HG03575 (cell line): ENCODE data around the gene NKAP.
"Not testable (repeated sequence)": the region's sequence is repeated elsewhere in the genome, so short reads cannot be mapped to it uniquely, and the experiment has no call there.

ENCODE experiments used
- ATAC-seq: cut with Tn5 transposase; IDR thresholded peaks from one replicate; pipeline ENCODE4 v1.9.1; 2021; ENCODE audit not compliant: unreplicated experiment, insufficient number of reproducible peaks, low FRiP score; ENCODE audit errors: extremely low read depth

NKAP gene

GRCh38 chrX:119942831-119943184, 743 bp downstream of the NKAP start:
- ATAC-seq, result no peak

DNA sequence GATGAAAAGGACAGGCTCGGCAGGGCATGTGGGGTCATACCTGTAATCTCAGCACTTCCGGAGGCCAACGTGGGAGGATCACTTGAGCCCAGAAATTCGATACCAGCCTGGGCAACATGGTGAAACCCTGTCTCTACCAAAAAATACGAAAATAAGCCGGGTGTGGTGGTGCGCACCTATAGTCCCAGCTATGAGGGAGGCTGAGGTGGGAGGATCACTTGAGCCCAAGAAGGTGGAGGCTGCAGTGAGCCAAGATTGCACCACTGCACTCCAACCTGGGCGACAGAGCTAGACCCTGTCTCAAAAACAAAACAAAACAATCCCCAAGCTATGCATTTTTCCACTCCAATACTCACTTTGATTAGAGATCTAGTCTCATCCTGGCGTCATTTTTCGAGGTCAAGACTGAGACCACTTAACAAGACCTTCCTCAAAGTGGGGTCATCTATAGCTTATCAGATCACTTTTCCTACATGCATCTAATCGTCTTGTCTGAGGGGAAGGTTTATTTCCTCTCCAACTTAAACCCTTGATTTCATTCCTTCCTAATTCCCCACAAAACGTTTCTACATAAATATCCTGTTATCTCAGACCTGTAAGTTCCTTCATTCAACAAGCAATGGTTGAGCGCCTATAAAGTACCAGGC, 1.3 kb downstream of the NKAP start:
- no peak for ATAC-seq

DNA sequence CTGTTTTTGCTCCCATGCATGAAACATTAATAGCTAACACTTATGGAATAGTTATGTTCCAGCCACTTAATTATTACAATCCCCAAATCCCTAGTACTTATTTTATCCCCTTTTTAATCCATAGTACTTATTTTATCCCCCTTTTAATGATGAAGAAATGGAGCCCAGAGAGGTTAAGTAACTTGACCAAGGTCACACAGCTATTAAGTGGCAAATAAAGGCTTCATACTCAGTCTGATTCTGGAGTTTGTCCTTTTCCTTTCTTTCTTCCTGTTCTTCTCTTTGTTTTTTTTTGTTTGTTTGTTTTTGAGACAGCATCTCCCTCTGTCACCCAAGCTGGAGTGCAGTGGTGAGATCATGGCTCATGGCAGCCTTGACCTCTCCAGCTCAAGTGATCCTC, 2.2 kb downstream of the NKAP start:
- no peak for ATAC-seq

DNA sequence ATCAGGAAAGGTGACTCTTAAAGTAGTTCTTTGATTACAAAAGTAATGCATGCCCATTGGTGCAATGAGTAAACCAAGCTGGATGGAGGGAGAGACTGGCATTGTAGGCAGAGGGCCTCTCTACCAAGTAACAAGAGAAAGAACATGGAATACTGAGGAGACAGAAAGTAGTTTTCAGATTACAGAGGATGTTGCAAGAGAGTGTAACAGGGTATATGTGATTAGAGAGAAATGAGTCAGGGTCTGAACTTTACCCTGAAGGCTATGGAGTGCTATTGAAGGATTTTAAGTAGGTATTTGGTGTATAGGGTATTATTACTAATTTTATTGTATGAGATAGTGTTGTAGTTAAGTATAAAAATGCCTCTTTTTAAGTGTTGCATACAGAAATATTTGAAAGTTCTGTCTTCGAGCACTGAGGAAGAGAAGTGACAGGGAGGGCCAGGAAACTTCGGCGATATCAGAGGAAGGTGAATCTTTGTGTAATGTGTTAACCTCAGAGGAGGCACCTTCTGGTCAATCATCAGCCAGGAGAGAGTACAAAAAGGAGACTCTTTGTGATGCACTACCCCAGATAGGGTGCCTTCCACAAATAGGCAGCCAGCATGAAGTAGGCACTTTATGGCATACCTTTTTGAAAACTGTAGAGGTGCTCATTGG, 8.2 kb downstream of the NKAP start:
- no peak for ATAC-seq

- not testable (repeated sequence) for ATAC-seq
Observed at GRCh38 chrX:119922391-119922790, 21.2 kb downstream of the NKAP start.

DNA sequence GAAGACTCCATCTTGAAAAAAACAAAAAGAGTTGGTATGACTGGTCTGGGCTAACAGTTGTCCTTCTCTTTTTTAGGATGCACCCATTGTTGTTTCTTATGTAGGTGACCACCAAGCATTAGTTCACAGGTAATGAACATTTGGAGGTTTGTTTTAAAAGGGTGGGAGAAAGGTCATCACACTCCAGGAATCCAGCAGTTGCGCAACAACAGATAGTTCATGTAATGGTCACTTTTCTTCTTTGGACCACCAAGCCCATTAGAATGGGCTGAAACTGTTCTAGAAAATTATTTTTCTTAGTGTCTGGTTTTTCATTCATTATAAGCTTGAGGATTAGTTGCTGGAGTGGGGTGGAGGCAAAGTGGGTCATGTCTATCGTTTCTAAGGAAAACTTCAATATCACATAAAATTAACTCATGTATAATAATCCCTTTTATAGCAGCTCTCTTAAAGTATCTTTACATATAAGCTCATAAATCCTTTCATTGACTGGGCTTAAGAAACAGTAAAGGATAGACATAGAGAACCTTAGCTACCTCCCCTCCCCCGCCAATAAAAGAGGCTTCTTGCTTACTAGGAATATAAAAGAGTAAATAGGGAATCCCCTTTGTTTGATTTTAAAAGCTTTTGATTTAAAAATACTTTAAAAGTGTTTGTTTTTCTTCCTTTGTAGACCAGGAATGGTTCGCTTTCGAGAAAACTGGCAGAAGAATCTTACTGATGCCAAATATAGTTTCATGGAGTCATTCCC, 23.5 kb downstream of the NKAP start:
- no peak for ATAC-seq

GRCh38 chrX:119917877-119918276, 25.7 kb downstream of the NKAP start:
- no peak for ATAC-seq

- no peak for ATAC-seq
Observed at GRCh38 chrX:119916310-119916709, 27.2 kb downstream of the NKAP start.

DNA sequence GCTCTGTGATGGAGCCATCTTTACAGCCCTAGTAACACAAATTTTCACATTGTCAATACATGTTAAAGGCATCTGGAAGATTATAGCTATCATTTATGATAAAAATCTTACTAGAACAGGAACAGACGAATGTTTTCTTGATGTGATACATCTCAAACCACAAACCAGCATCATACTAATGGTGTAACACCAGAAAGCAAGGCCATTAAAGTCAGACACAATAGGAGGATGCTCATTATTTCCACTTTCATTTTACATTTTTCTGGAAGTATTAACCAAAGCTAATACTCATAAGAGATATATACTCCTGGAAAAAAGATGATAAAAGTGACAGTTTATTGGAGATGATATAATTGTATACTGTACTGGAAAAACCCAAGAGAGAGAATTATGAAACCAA, 42.6 kb downstream of the NKAP start:
- no peak for ATAC-seq

GRCh38 chrX:119899125-119899524, 44.4 kb downstream of the NKAP start:
- ATAC-seq, result no peak

- no peak for ATAC-seq
Observed at GRCh38 chrX:119895843-119896326, 47.7 kb downstream of the NKAP start, which contains the start of gene AKAP14. TSS of gene AKAP14 (plus strand) at chrX:119895893. CDS start at chrX:119903224, 7,331 bp downstream.

GRCh38 chrX:119891961-119892692, 51.4 kb downstream of the NKAP start:
- not testable (repeated sequence) for ATAC-seq

GRCh38 chrX:119890626-119891025, 52.9 kb downstream of the NKAP start:
- ATAC-seq, result not testable (repeated sequence)

DNA sequence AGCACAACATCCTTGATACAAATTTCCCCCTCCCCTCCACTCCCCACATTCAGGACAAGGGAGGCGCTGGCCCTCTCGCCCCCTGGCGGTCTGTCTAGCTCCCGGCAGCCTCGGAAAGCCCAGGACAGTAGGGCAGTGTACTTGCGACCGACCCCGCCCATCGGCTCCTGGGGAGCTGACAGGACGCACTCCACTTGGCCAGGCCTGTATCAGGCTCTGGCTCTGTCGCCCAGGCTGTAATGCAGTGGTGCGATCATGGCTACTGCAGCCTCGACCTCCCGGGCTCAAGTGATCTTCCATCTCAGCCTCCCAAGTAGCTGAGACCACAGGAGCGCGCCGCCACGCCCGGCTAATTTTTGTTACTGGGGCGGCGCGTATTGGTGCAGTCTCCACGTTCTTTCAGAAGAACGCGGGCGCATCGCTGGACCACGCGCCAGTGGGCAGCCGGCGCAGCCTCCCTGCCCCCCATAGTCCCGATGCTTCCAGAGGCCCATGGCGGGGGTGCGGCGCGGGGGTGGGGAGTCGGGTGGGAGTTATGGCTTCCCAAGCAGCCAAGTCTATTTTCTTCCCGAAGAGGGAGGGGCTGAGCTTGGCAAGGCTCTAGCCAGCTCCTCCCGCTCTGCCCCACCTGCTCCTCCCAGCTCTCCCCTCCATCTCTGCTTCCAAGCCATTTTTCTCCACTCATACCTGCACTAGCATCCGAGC, 55.7 kb downstream of the NKAP start:
- no peak for ATAC-seq

- ATAC-seq, result no peak
Observed at GRCh38 chrX:119885554-119886428, 57.8 kb downstream of the NKAP start.

DNA sequence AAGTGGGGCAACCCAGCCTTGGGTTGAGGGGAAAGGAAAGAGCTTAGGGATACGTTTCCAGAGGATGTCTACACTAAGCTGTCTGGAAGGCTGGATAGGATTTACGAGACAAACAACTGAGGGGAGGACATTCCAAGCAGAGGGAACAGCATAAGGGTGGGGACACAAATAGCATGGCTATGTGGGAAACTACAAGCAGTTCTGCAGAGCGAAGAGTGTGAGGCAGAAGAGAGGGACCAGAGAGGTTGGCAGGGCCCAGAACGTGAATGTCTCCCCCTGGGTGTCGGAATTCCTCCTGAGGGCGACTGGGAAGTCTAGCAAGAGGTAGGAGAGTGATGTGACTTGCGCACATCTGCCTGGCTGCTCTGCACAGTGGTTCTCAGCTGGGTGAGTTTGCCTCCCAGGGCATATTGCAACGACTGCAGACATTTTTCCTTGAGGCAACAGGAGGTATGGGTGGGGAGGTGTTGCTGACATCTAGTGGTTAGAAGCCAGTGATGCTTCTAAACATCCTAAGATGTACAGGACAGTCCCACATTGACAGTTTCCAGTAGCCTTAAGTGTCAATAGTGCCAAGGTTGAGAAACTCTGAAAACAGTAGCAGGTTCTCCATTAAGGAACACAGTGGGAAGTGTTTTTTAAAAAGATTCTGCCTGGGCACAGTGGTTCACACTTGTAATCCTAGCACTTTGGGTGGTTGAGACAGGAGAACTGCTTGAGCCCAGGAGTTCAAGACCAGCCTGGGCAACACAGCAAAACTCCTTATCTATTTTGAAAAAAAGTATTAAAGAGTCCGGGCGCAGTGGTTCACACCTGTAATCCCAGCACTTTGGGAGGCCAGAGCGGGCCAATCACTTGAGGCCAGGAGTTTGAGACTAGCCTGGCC, 62.8 kb downstream of the NKAP start:
- no peak for ATAC-seq

DNA sequence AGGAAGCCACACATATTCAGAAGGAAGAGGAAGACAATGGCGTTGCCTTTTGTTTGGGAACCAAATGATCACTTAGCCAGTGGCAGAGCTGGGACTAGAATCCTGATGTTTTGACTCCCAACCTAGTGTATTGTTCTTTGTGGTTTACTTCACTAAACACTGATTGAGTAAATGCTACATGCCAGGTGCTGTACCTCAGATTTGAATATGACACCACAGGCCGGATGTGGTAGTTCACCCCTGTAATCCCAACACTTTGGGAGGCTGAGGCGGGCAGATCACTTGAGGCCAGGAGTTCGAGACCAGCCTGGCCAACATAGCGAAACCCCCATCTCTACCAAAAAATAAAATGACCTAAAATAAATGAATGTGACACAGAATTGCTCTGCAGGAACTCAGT, 63.5 kb downstream of the NKAP start:
- ATAC-seq, result no peak
